Trophoblast cell (in vitro differentiated cells and primary cell): ENCODE results near the gene TCF12.
A peak's percentile ranks its signal among the peaks of the same experiment; 100 is the strongest.

Experiments used
- DNase-seq, 2 donors: peaks; one replicate each; pipeline ENCODE4 v3.0.0-alpha.2; 2016
- H2AFZ ChIP-seq: 2 replicates; pipeline ENCODE4 v1.6.1; 2013; ENCODE audit warnings: low read length, moderate library complexity, mild to moderate bottlenecking; ENCODE audit not compliant: insufficient read depth, poor library complexity
- H2AK5ac ChIP-seq: 2 replicates; pipeline ENCODE4 v1.6.1; 2013; ENCODE audit warnings: mild to moderate bottlenecking, low read length
- H2BK120ac ChIP-seq: 2 replicates; pipeline ENCODE4 v1.6.1; 2013; ENCODE audit warnings: low read length, mild to moderate bottlenecking, moderate library complexity; ENCODE audit not compliant: insufficient read depth, poor library complexity
- H2BK12ac ChIP-seq: 2 replicates; pipeline ENCODE4 v1.6.1; 2013; ENCODE audit warnings: mild to moderate bottlenecking, low read length, moderate library complexity
- H2BK5ac ChIP-seq: 2 replicates; pipeline ENCODE4 v1.6.1; 2013; ENCODE audit warnings: low read length, low read depth, moderate library complexity, mild to moderate bottlenecking; ENCODE audit not compliant: poor library complexity
- H3K14ac ChIP-seq: 2 replicates; pipeline ENCODE4 v1.6.1; 2013; ENCODE audit warnings: mild to moderate bottlenecking, low read length
- H3K18ac ChIP-seq: 2 replicates; pipeline ENCODE4 v1.6.1; 2013; ENCODE audit warnings: mild to moderate bottlenecking, low read length
- H3K23ac ChIP-seq: 2 replicates; pipeline ENCODE4 v1.6.1; 2013; ENCODE audit warnings: low read length
- H3K27ac ChIP-seq: 2 replicates; pipeline ENCODE4 v1.5.1; 2013; ENCODE audit warnings: low read depth, mild to moderate bottlenecking, inconsistent platforms, low read length, moderate library complexity
- H3K27me3 ChIP-seq: 2 replicates; pipeline ENCODE4 v1.6.1; 2013; ENCODE audit warnings: inconsistent platforms, mild to moderate bottlenecking, low read length, moderate library complexity; ENCODE audit not compliant: insufficient read depth
- H3K36me3 ChIP-seq, 2 experiments: 1 replicate in 1 of 2; 2 replicates in 1 of 2; pipeline ENCODE4 v1.6.1; 2013; ENCODE audit warnings: low read length in 2 of 2, mild to moderate bottlenecking in 2 of 2, moderate library complexity in 1 of 2; ENCODE audit not compliant: insufficient read depth in 2 of 2, control insufficient read depth in 1 of 2
- H3K4ac ChIP-seq: 2 replicates; pipeline ENCODE4 v1.6.1; 2013; ENCODE audit warnings: low read depth, mild to moderate bottlenecking, low read length, moderate library complexity
- H3K4me1 ChIP-seq, 2 experiments: 1 replicate in 1 of 2; 2 replicates in 1 of 2; pipeline ENCODE4 v1.6.1; 2013; ENCODE audit warnings: low read length in 2 of 2, mild to moderate bottlenecking in 2 of 2, moderate library complexity in 1 of 2; ENCODE audit not compliant: insufficient read depth in 2 of 2, control insufficient read depth in 1 of 2
- H3K4me2 ChIP-seq: 2 replicates; pipeline ENCODE4 v1.6.1; 2013; ENCODE audit warnings: inconsistent platforms, mild to moderate bottlenecking, low read length, moderate library complexity
- H3K4me3 ChIP-seq: 2 replicates; pipeline ENCODE4 v1.5.1; 2013; ENCODE audit warnings: mild to moderate bottlenecking, low read depth, low read length, inconsistent platforms
- H3K79me1 ChIP-seq: one replicate; pipeline ENCODE4 v1.6.1; 2013; ENCODE audit warnings: low read length
- H3K79me2 ChIP-seq: 2 replicates; pipeline ENCODE4 v1.6.1; 2013; ENCODE audit warnings: low read length, mild to moderate bottlenecking; ENCODE audit not compliant: control insufficient read depth, insufficient read depth, poor library complexity
- H3K9ac ChIP-seq: 2 replicates; pipeline ENCODE4 v1.6.1; 2013; ENCODE audit warnings: mild to moderate bottlenecking, low read length
- H3K9me3 ChIP-seq: 2 replicates; pipeline ENCODE4 v1.6.1; 2013; ENCODE audit warnings: low read depth, mild to moderate bottlenecking, control low read depth, inconsistent platforms, low read length; ENCODE audit not compliant: insufficient read depth
- H4K12ac ChIP-seq: 2 replicates; pipeline ENCODE4 v1.6.1; 2013; ENCODE audit warnings: low read depth, mild to moderate bottlenecking, low read length, moderate library complexity
- H4K8ac ChIP-seq: 2 replicates; pipeline ENCODE4 v1.6.1; 2013; ENCODE audit warnings: low read depth, mild to moderate bottlenecking, low read length, moderate library complexity
- H4K91ac ChIP-seq: one replicate; pipeline ENCODE4 v1.6.1; 2013; ENCODE audit warnings: low read depth, mild to moderate bottlenecking, low read length, moderate library complexity
- WGBS: extraction: QIAGEN DNeasy Blood & Tissue Kit; methylation state at CpG from one replicate; pipeline ENCODE4 v1.1.7; 2013; ENCODE audit warnings: missing lambda C conversion rate; ENCODE audit not compliant: insufficient read length, insufficient coverage; ENCODE audit errors: extremely low coverage; 5-methylcytosine and 5-hydroxymethylcytosine counted together

The TCF12 gene

DNA sequence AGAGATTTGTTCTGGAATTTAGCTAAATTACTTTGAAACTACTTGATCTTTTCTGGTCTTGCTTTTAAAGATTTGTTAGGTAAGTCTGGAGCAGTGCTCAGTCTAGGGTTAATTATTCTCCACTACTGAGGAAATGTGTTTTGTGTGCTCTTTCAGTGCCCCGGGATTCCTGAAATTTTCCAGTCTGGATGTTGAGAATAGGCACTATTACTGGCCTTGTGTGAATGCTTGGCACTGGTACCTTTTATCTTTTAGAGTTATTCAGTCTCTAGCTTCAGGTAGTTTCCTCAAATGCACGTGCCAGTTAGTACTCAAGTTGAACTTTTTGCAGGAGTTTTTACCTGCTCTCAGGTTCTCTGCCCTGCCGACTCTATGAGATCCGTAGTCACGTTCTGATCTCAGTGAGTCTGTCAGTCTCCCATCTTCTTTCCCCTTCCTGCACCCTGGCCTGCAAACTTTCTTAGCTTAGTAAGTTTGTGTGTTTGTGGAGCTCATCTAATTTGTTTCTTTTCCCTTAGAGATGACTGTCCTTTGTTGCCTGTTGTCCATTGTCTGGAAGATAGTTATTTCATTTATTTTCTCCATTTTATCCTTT is 39.5 kb downstream of the TCF12 start:
- no peak overlapping the region for H3K14ac ChIP-seq
- no CpG with 5 or more reads among the region's 5 CpGs for WGBS

DNA sequence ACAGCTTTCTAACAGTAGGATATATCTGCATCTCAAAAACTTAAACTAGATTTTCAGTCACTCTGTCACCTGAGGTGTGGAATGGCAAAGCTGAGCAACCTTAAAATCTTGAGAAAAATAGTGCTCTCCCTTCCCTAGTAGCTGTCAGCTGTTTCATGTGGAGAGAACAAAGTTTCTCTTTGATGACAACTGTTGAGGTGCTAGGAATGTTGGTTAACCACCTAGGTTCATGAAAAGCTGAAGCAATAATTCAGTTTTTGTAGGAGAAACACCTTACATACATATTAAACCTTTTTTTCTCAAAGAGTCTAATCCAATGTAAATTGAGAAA is 40.8 kb downstream of the TCF12 start:
- H3K4me1 ChIP-seq = peaks cover 0 to 8% of the 10 kb centered on the region in 2 experiments
- H4K91ac ChIP-seq = no peak overlapping the region
- H3K4me3 ChIP-seq = no peak overlapping the region
- no peak overlapping the region for H3K4me2 ChIP-seq
- H4K8ac ChIP-seq = no peak overlapping the region
- H3K14ac ChIP-seq = no peak overlapping the region
- H3K9me3 ChIP-seq = peaks cover 1% of the 10 kb centered on the region
- no peak overlapping the region for H3K9ac ChIP-seq
- H2AFZ ChIP-seq = no peak overlapping the region
- H3K23ac ChIP-seq = no peak overlapping the region
- DNase-seq = no peak
- no peak overlapping the region for H2BK12ac ChIP-seq
- no peak overlapping the region for H3K27ac ChIP-seq
- no peak overlapping the region for H4K12ac ChIP-seq
- H2AK5ac ChIP-seq = no peak overlapping the region
- no peaks in the 10 kb centered on the region for H3K36me3 ChIP-seq
- H2BK120ac ChIP-seq = no peak overlapping the region
- H3K4ac ChIP-seq = no peak overlapping the region
- no peaks in the 10 kb centered on the region for H3K79me1 ChIP-seq
- H3K79me2 ChIP-seq = peaks cover 2% of the 10 kb centered on the region
- no peak overlapping the region for H3K18ac ChIP-seq
- H2BK5ac ChIP-seq = no peak overlapping the region
- H3K27me3 ChIP-seq = no peaks in the 10 kb centered on the region

More for the DNA sequence above, 39.5 kb downstream of the TCF12 start:
- no peak overlapping the region for H3K4me3 ChIP-seq
- H3K9me3 ChIP-seq = peaks cover 1% of the 10 kb centered on the region
- DNase-seq = peak in 1 of 2 donors; percentile 25
- no peaks in the 10 kb centered on the region for H3K27me3 ChIP-seq
- H4K12ac ChIP-seq = no peak overlapping the region
- no peaks in the 10 kb centered on the region for H3K36me3 ChIP-seq
- no peak overlapping the region for H3K4me2 ChIP-seq
- no peak overlapping the region for H2AFZ ChIP-seq
- no peak overlapping the region for H2BK5ac ChIP-seq
- no peak overlapping the region for H3K4ac ChIP-seq
- H3K79me1 ChIP-seq = no peaks in the 10 kb centered on the region
- H2AK5ac ChIP-seq = no peak overlapping the region
- H2BK120ac ChIP-seq = no peak overlapping the region
- H3K9ac ChIP-seq = no peak overlapping the region
- no peak overlapping the region for H3K18ac ChIP-seq
- peaks cover 0 to 5% of the 10 kb centered on the region in 2 experiments for H3K4me1 ChIP-seq
- H4K8ac ChIP-seq = no peak overlapping the region
- peak overlapping the region; percentile 51 for H3K27ac ChIP-seq
- H2BK12ac ChIP-seq = no peak overlapping the region
- H4K91ac ChIP-seq = no peak overlapping the region
- no peak overlapping the region for H3K23ac ChIP-seq
- H3K79me2 ChIP-seq = peaks cover 2% of the 10 kb centered on the region

DNA sequence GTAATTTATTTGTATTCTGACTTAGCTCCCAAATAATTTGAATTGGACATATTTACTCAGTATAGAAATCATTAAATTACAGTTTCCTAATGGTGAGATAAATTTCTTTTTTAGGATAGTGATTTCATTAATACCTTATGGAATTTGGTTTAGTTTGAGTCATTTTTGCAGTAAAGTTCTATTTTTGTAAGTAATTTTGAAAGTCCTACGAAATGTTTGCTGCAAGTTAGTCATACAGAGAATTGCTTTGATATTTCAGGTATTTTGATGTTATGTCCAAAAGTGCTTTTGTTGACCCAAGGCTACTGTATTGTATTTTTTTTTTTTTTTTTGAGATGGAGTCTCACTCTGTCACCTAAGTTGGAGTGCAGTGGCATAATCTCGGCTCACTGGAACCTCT is 41.7 kb downstream of the TCF12 start:
- Histone ChIP-seq H3K14ac (no peak overlapping the region), H4K91ac (no peak overlapping the region), H2AFZ (no peak overlapping the region), H3K27ac (no peak overlapping the region), H2BK5ac (no peak overlapping the region), H3K18ac (no peak overlapping the region), H2BK12ac (no peak overlapping the region), H3K4ac (peak overlapping the region; percentile 62), H3K9ac (no peak overlapping the region), H3K79me1 (no peaks in the 10 kb centered on the region), H4K8ac (no peak overlapping the region), H4K12ac (no peak overlapping the region), H3K79me2 (peaks cover 2% of the 10 kb centered on the region), H3K27me3 (no peaks in the 10 kb centered on the region), H2BK120ac (no peak overlapping the region), H3K9me3 (peaks cover 1% of the 10 kb centered on the region), H3K4me2 (no peak overlapping the region), H3K4me3 (no peak overlapping the region), H2AK5ac (no peak overlapping the region), H3K23ac (no peak overlapping the region), H3K36me3 (no peaks in the 10 kb centered on the region), H3K4me1 (peaks cover 0 to 8% of the 10 kb centered on the region in 2 experiments)
- peak in 1 of 2 donors; percentile 26 for DNase-seq
- WGBS = no CpG with 5 or more reads among the region's 2 CpGs

DNA sequence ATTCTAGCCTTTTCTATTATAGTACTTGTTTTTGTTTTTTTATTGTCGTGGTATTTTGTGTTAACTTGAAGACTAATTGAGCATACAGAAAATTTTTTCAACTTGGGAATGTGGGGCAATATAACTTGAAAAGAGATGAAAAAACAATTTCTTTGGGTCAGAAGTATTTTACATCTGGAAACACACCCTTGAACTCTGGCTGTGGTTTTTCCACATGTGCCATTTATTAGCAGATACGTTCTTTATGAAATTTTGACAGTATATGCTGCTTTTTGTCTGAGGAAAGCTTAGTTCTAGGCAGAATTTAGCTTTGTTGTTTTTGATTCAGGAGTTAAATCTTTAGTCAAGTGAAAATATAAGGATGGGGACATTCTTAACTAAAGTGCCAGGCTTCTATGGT is 44.7 kb downstream of the TCF12 start:
- no peak overlapping the region for H4K91ac ChIP-seq
- no peak overlapping the region for H2BK12ac ChIP-seq
- no peak overlapping the region for H3K9ac ChIP-seq
- no peak overlapping the region for H2BK5ac ChIP-seq
- DNase-seq = no peak
- no peak overlapping the region for H3K18ac ChIP-seq
- H3K79me1 ChIP-seq = no peaks in the 10 kb centered on the region
- H3K14ac ChIP-seq = no peak overlapping the region
- H4K12ac ChIP-seq = no peak overlapping the region
- no peak overlapping the region for H3K4me2 ChIP-seq
- H3K27me3 ChIP-seq = no peaks in the 10 kb centered on the region
- no peak overlapping the region for H3K4me3 ChIP-seq
- H3K27ac ChIP-seq = no peak overlapping the region
- H2AK5ac ChIP-seq = no peak overlapping the region
- no peak overlapping the region for H2BK120ac ChIP-seq
- no peak overlapping the region for H2AFZ ChIP-seq
- no peaks in the 10 kb centered on the region for H3K36me3 ChIP-seq
- no peak overlapping the region for H3K4ac ChIP-seq
- peaks cover 2% of the 10 kb centered on the region for H3K79me2 ChIP-seq
- H3K9me3 ChIP-seq = peaks cover 1% of the 10 kb centered on the region
- peaks cover 0 to 5% of the 10 kb centered on the region in 2 experiments for H3K4me1 ChIP-seq
- WGBS = no CpG with 5 or more reads among the region's 2 CpGs
- no peak overlapping the region for H3K23ac ChIP-seq
- no peak overlapping the region for H4K8ac ChIP-seq
